ENCODE measurements around the gene CTSZ.
A peak's percentile ranks its signal among the peaks of the same experiment; 100 is the strongest.
"Not testable (repeated sequence)": the region's sequence is repeated elsewhere in the genome, so short reads cannot be mapped to it uniquely, and the experiment has no call there.

The CTSZ gene

GRCh38 chr20:58988565-58988882 is 18.5 kb downstream of the CTSZ start:
- in situ Hi-C loops (cut with HindIII; ENCODE audit: low pct_ligation_motif_present, low pct_unique_long_range_greater_than_20kb, low sequenced_read_pairs): no loop called here
- DNase-seq: no peak

- in situ Hi-C loops (cut with HindIII; ENCODE audit: low pct_ligation_motif_present, low pct_unique_long_range_greater_than_20kb, low sequenced_read_pairs): no loop called here
- no peak for DNase-seq
These were observed 19.1 kb downstream of the CTSZ start for GRCh38 chr20:58987790-58988564.

- DNase-seq: no peak
- in situ Hi-C loops (cut with HindIII; ENCODE audit: low pct_ligation_motif_present, low pct_unique_long_range_greater_than_20kb, low sequenced_read_pairs): no loop called here
These were observed 20.0 kb downstream of the CTSZ start for GRCh38 chr20:58986968-58987517.

GRCh38 chr20:58986286-58986967 is 20.6 kb downstream of the CTSZ start:
- in situ Hi-C loops (cut with HindIII; ENCODE audit: low pct_ligation_motif_present, low pct_unique_long_range_greater_than_20kb, low sequenced_read_pairs): no loop called here
- no peak for DNase-seq

GRCh38 chr20:58985656-58986055 is 21.4 kb downstream of the CTSZ start:
- in situ Hi-C loops (cut with HindIII; ENCODE audit: low pct_ligation_motif_present, low pct_unique_long_range_greater_than_20kb, low sequenced_read_pairs): no loop called here
- no peak for DNase-seq

GRCh38 chr20:58984691-58985090 is 22.4 kb downstream of the CTSZ start:
- DNase-seq: no peak
- in situ Hi-C loops (cut with HindIII; ENCODE audit: low pct_ligation_motif_present, low pct_unique_long_range_greater_than_20kb, low sequenced_read_pairs): no loop called here

- in situ Hi-C loops (cut with HindIII; ENCODE audit: low pct_ligation_motif_present, low pct_unique_long_range_greater_than_20kb, low sequenced_read_pairs); DNase-seq: not testable (repeated sequence)
These were observed 24.0 kb downstream of the CTSZ start for GRCh38 chr20:58983115-58983468.

- DNase-seq: no peak
- in situ Hi-C loops (cut with HindIII; ENCODE audit: low pct_ligation_motif_present, low pct_unique_long_range_greater_than_20kb, low sequenced_read_pairs): no loop called here
These were observed 24.5 kb downstream of the CTSZ start for GRCh38 chr20:58982406-58983114.

GRCh38 chr20:58981628-58982364 is 25.3 kb downstream of the CTSZ start:
- in situ Hi-C loops (cut with HindIII; ENCODE audit: low pct_ligation_motif_present, low pct_unique_long_range_greater_than_20kb, low sequenced_read_pairs): no loop called here
- no peak for DNase-seq

- peak; percentile 89 for DNase-seq
- in situ Hi-C loops (cut with HindIII; ENCODE audit: low pct_ligation_motif_present, low pct_unique_long_range_greater_than_20kb, low sequenced_read_pairs): no loop called here
These were observed 26.1 kb downstream of the CTSZ start, which contains the start of gene NELFCD for GRCh38 chr20:58980711-58981627. Gene NELFCD (plus strand): TSS chr20:58981256. CDS start chr20:58981310, 54 bp downstream.

GRCh38 chr20:58978351-58979190 is 28.5 kb downstream of the CTSZ start:
- in situ Hi-C loops (cut with HindIII; ENCODE audit: low pct_ligation_motif_present, low pct_unique_long_range_greater_than_20kb, low sequenced_read_pairs): no loop called here
- DNase-seq: no peak

- DNase-seq: no peak
- in situ Hi-C loops (cut with HindIII; ENCODE audit: low pct_ligation_motif_present, low pct_unique_long_range_greater_than_20kb, low sequenced_read_pairs): no loop called here
These were observed 30.9 kb downstream of the CTSZ start for GRCh38 chr20:58976061-58976730.

GRCh38 chr20:58975353-58975752 is 31.7 kb downstream of the CTSZ start:
- in situ Hi-C loops (cut with HindIII; ENCODE audit: low pct_ligation_motif_present, low pct_unique_long_range_greater_than_20kb, low sequenced_read_pairs): no loop called here
- no peak for DNase-seq

GRCh38 chr20:58973866-58974265 is 33.2 kb downstream of the CTSZ start:
- in situ Hi-C loops (cut with HindIII; ENCODE audit: low pct_ligation_motif_present, low pct_unique_long_range_greater_than_20kb, low sequenced_read_pairs): no loop called here
- no peak for DNase-seq

- DNase-seq: no peak
- in situ Hi-C loops (cut with HindIII; ENCODE audit: low pct_ligation_motif_present, low pct_unique_long_range_greater_than_20kb, low sequenced_read_pairs): no loop called here
These were observed 33.9 kb downstream of the CTSZ start for GRCh38 chr20:58973179-58973578.

GRCh38 chr20:58971429-58971828 is 35.6 kb downstream of the CTSZ start:
- in situ Hi-C loops (cut with HindIII; ENCODE audit: low pct_ligation_motif_present, low pct_unique_long_range_greater_than_20kb, low sequenced_read_pairs): no loop called here
- DNase-seq: no peak
